IPS-18c (cell line): ENCODE data around the gene LTBP3.

Source experiments
- H3K4me3 ChIP-seq: 2 replicates; pipeline ENCODE4 v1.7.0; 2013; ENCODE audit warnings: low read depth, mild to moderate bottlenecking, low read length, moderate library complexity; ENCODE audit not compliant: insufficient read depth
- H3K9me3 ChIP-seq: one replicate; pipeline ENCODE4 v1.6.1; 2013; ENCODE audit warnings: mild to moderate bottlenecking, low read length, moderate library complexity; ENCODE audit not compliant: control insufficient read depth, insufficient read depth

Gene LTBP3

GRCh38 chr11:65560555-65561418 is 2.6 kb upstream of the LTBP3 start:
- H3K4me3 ChIP-seq = peak overlapping the region; percentile 21; the same call in 1 of the 2 replicates
- no peaks in the 10 kb centered on the region for H3K9me3 ChIP-seq

GRCh38 chr11:65559951-65560537 is 1.9 kb upstream of the LTBP3 start:
- H3K9me3 ChIP-seq = no peaks in the 10 kb centered on the region
- no peak overlapping the region for H3K4me3 ChIP-seq

GRCh38 chr11:65559535-65559934 is 1.4 kb upstream of the LTBP3 start:
- Histone ChIP-seq H3K9me3 (no peaks in the 10 kb centered on the region), H3K4me3 (no peak overlapping the region)

- Histone ChIP-seq H3K4me3 (peak overlapping the region; percentile 55), H3K9me3 (no peaks in the 10 kb centered on the region)
Observed at GRCh38 chr11:65558930-65559509, 861 bp upstream of the LTBP3 start.

- H3K9me3 ChIP-seq = peaks cover 2% of the 10 kb centered on the region
- peak overlapping the region; percentile 55; the same call in 1 of the 2 replicates for H3K4me3 ChIP-seq
Observed at GRCh38 chr11:65557280-65558001, 718 bp downstream of the LTBP3 start.

- Histone ChIP-seq H3K9me3 (peaks cover 2% of the 10 kb centered on the region), H3K4me3 (no peak overlapping the region)
Observed at GRCh38 chr11:65556470-65557279, 1.5 kb downstream of the LTBP3 start.

GRCh38 chr11:65555693-65556231 is 2.4 kb downstream of the LTBP3 start:
- no peak overlapping the region for H3K4me3 ChIP-seq
- peaks cover 2% of the 10 kb centered on the region for H3K9me3 ChIP-seq

- Histone ChIP-seq H3K4me3 (no peak overlapping the region), H3K9me3 (peaks cover 2% of the 10 kb centered on the region)
Observed at GRCh38 chr11:65554842-65555430, 3.2 kb downstream of the LTBP3 start.

- peak overlapping the region; percentile 43 for H3K4me3 ChIP-seq
Observed at GRCh38 chr11:65554057-65554818, 3.9 kb downstream of the LTBP3 start.

GRCh38 chr11:65553301-65554001 is 4.7 kb downstream of the LTBP3 start:
- Histone ChIP-seq H3K9me3 (peaks cover 5% of the 10 kb centered on the region), H3K4me3 (peak overlapping the region; percentile 43)

More at GRCh38 chr11:65554057-65554818, 3.9 kb downstream of the LTBP3 start:
- H3K9me3 ChIP-seq = peaks cover 2% of the 10 kb centered on the region

- Histone ChIP-seq H3K4me3 (no peak overlapping the region), H3K9me3 (peaks cover 5% of the 10 kb centered on the region)
Observed at GRCh38 chr11:65552388-65552951, 5.7 kb downstream of the LTBP3 start.

- Histone ChIP-seq H3K4me3 (no peak overlapping the region), H3K9me3 (peaks cover 5% of the 10 kb centered on the region)
Observed at GRCh38 chr11:65551572-65552387, 6.4 kb downstream of the LTBP3 start.

GRCh38 chr11:65549096-65549495 is 9.1 kb downstream of the LTBP3 start:
- H3K4me3 ChIP-seq = no peak overlapping the region
- H3K9me3 ChIP-seq = peaks cover 5% of the 10 kb centered on the region

- Histone ChIP-seq H3K4me3 (no peak overlapping the region), H3K9me3 (peaks cover 4% of the 10 kb centered on the region)
Observed at GRCh38 chr11:65548395-65548794, 9.8 kb downstream of the LTBP3 start.
